Esophagus mucosa (tissue), 1 donor: ENCODE measurements around the gene ME1. TPM values are rescaled to one million over a fixed set of nuclear protein-coding genes. Genes with fewer than 3 reads are reported as not detected.
"Not testable (repeated sequence)": the region's sequence is repeated elsewhere in the genome, so short reads cannot be mapped to it uniquely, and the experiment has no call there.

Experiments used
- ATAC-seq: fragments of 200-7000 bp; cut with Tn5 transposase; one replicate; pipeline ENCODE4 v1.9.1; 2020
- total RNA-seq: library from RNA; stranded (reverse); gene quantifications from one replicate; pipeline ENCODE4 v1.2.4, GENCODE V29; 2023
- donor health status: DM: yes; HTN: yes; CAD: no.

Gene ME1
- total RNA-seq, 1 donor from 2014 or later = 32.4 TPM

- peak; percentile 92 for ATAC-seq
Measured at GRCh38 chr6:83431545-83432155, 799 bp upstream of the ME1 start.

- peak; percentile 57 for ATAC-seq
Measured at GRCh38 chr6:83429857-83430610, 817 bp downstream of the ME1 start.

DNA sequence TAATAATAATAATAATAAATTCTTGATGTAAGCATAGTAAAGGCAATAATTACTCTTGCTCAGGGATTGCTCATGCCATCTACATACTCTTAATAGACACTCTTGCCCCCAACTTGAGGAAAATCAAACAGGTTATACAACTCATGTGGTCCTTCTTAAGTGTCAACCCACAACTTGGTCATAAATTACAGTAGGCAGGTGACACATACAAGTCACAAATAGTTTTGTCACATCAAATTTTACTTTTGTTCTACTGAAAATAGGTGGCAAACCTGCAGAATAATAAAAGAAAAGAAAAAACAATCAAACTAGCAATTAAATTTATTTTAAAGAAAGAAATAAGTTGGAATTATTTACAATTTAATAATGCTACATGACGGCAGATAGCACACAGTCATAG, 1.6 kb downstream of the ME1 start:
- ATAC-seq = no peak

- no peak for ATAC-seq
Measured at GRCh38 chr6:83424392-83425018, 6.3 kb downstream of the ME1 start.

- ATAC-seq = peak; percentile 63
Measured at GRCh38 chr6:83417880-83418663, 12.8 kb downstream of the ME1 start.

DNA sequence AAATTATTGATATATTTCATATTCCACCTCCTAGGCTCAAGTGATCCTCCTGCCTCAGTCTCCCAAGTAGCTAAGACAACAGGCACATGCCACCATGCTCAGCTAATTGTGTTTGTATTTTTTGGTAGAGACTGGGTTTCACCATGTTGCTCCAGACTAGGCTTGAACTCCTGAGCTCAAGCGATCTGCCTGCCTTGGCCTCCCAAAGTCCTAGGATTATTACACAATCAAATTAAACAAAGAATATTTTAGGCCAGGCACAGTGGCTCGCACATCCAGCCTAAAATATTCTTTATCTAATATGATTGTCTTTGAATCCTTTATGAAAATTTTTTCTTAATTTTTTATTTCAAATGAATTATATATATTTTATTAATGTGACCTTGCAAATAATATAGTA, 17.8 kb downstream of the ME1 start:
- ATAC-seq = no peak

GRCh38 chr6:83411731-83412130, 19.1 kb downstream of the ME1 start:
- ATAC-seq = no peak

DNA sequence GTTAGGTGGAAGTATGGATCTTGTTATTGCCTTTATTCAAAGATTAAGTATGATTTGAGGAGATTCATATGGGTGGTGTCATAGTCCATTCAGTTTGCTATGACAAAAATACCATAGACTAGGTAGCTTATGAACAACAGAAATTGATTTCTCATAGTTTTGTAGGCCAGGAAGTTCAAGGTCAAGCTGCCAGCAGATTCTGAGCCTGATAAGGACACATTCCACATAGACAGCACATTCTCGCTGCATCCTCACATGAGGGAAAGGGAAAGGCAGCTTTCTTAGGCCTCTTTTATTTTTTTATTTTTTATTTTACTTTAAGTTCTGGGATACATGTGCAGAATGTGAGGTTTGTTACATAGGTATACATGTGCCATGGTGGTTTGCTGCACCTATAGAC, 27.7 kb downstream of the ME1 start:
- no peak for ATAC-seq

GRCh38 chr6:83389606-83390005, 41.2 kb downstream of the ME1 start:
- no peak for ATAC-seq

GRCh38 chr6:83385473-83385872, 45.4 kb downstream of the ME1 start:
- ATAC-seq = no peak

- ATAC-seq = no peak
Measured at GRCh38 chr6:83384751-83385150, 46.1 kb downstream of the ME1 start.

GRCh38 chr6:83381949-83382348, 48.9 kb downstream of the ME1 start:
- no peak for ATAC-seq

GRCh38 chr6:83378621-83379388, 52.0 kb downstream of the ME1 start:
- no peak for ATAC-seq

GRCh38 chr6:83371423-83371822, 59.4 kb downstream of the ME1 start:
- ATAC-seq = no peak

DNA sequence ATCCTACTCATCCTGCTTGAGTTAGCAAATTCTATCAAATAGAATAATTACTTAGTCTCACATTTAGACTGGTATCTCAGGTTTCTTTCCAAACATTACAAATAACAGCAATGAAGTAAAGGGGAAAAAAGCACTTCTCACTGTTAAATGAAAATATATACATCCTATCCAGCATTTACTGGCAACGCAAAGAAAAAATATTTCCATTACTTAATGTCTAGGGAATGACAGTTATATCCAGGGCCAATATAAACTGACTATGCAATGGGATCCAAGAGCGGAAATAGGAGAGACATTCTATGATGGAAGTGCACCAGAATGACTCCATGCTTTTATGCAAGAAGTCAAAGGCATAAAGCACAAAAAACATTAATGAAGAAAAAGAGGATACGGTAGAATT, 60.3 kb downstream of the ME1 start:
- ATAC-seq = no peak

- no peak for ATAC-seq
Measured at GRCh38 chr6:83369692-83370091, 61.2 kb downstream of the ME1 start.

DNA sequence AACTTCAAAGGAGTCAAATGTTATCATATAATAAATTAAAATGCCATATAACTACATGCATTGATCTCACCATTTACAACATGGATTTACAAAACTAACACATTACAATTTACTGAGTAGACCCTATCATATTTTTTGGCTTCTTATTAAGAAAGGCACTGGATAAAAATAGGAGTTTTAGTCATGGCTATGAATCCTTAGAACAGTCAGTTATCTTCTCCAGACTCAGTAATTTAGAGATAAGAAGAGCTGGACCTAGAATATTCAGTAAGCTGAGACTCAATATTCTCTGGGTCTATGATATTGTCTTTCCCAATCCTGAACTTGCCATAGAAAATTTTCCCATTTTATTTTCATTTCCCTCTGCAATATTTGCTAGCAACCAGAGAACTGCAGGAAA, 62.3 kb downstream of the ME1 start:
- ATAC-seq = no peak

DNA sequence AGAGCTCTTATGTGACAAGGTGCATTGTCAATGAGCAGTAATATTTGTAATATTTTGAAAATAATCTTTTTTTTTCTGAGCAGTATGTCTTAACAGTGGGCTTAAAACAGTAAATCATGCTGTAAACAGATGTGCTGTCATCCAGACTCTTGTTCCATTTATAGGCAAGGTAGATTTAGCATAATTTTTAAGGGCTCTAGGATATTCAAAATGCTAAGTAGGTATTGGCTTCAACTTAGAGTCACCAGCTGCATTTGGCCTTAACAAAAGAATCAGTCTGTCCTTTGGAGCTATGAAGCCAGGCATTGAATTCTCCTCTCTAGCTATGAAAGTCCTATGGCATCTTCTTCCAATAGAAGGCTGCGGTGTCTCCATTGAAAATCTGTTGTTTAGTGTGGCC, 63.7 kb downstream of the ME1 start:
- no peak for ATAC-seq

DNA sequence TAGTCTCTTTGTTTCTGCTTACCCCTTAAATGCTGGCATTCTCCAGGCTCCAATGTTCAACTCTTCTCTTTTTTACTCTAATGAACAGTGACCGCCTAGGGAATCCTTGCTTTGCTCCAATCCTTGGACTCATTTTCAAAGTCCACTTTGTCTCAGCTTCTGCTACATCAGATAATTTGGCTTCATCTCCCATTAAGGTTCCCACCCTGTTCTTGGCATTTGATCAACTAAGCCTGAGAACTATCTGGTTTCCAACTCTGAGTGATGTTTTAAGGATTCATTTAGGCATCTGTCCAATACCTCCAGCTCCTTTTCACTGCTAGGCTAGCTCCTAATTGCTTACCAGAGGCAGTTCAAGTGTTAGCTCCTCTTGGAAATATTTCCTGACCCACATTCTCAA, 64.9 kb downstream of the ME1 start:
- no peak for ATAC-seq

DNA sequence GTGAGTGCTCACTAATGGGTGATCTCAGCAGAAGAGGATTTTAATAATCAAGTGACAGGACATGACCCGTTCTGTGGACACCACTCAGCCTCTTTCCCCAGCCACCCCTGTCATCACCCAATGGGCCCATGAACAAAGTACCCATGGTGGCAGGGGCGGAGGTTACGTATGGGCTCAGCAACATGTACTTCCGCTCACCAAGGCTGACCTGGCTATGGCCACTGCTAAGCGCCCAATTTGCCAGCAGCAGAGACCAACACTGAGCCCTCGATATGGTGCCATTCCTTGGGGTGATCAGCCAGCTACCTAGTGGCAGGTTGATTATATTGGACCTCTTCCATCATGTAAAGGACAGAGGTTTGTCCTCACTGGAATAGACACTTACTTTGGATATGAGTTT, 68.5 kb downstream of the ME1 start:
- not testable (repeated sequence) for ATAC-seq

DNA sequence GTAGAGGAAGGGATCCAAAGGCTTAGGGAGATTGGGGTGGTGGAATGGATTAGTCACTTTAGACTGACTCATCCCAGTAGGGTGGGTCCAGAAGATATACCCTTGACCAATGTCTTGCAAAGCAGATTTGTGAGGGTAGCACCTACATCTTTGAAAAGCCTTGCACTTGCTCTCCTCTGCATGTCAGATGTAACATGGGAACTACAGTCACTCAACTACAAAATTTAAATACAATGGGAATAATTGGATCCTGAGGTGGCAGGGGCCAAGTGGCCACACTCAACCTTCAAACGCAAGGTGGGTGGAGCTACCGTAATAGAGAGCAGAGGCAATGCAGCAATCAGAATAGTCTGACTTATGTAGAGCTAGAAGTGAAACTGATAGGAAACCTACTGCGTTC, 71.2 kb downstream of the ME1 start:
- ATAC-seq = no peak

GRCh38 chr6:83354747-83355146, 76.1 kb downstream of the ME1 start:
- ATAC-seq = peak; percentile 52
